ENCODE measurements around the gene CYP26B1. TPM values are rescaled to one million over a fixed set of nuclear protein-coding genes. Genes with fewer than 3 reads are reported as not detected.

The CYP26B1 gene
- total and polyA plus RNA-seq, 4 donors, result 1.1 to 4.7 (median 2.4) TPM

GRCh38 chr2:72124376-72124775 is 23.3 kb downstream of the CYP26B1 start:
- no peaks in the 10 kb centered on the region for H3K27me3 ChIP-seq (ENCODE audit: control insufficient read depth in 3 of 3, insufficient read depth in 3 of 3, low read length in 2 of 3)
- H3K4me3 ChIP-seq, result no peak overlapping the region
- WGBS, 2 donors, result 83 to 85% methylated on average over 4 of the region's 4 CpGs
- no peak for TF ChIP-seq CTCF (IDR thresholded peaks at IDR 0.05; ENCODE audit: control extremely low read depth, extremely low read depth)
- H3K36me3 ChIP-seq (ENCODE audit: control insufficient read depth in 4 of 4, insufficient read depth in 4 of 4, low read length in 4 of 4), result no peaks in the 10 kb centered on the region
- DNase-seq (no peak), ATAC-seq (ENCODE audit: insufficient read depth, low FRiP score) (no peak)
- no peaks in the 10 kb centered on the region for H3K9me3 ChIP-seq (ENCODE audit: control insufficient read depth in 4 of 4, insufficient read depth in 3 of 4, low read length in 3 of 4)
- H3K4me1 ChIP-seq (ENCODE audit: control insufficient read depth in 5 of 5, insufficient read depth in 5 of 5, low read length in 5 of 5), result no peaks in the 10 kb centered on the region
- H3K9ac ChIP-seq (ENCODE audit: insufficient read depth in 1 of 2, low read length in 2 of 2), result no peak overlapping the region
- no peak overlapping the region for H3K27ac ChIP-seq (ENCODE audit: low read depth in 1 of 2, low read length in 1 of 2)

- no peaks in the 10 kb centered on the region for H3K9me3 ChIP-seq (ENCODE audit: control insufficient read depth in 4 of 4, insufficient read depth in 3 of 4, low read length in 3 of 4)
- WGBS, 2 donors, result 73 to 75% methylated on average over 4 of the region's 4 CpGs
- no peaks in the 10 kb centered on the region for H3K36me3 ChIP-seq (ENCODE audit: control insufficient read depth in 4 of 4, insufficient read depth in 4 of 4, low read length in 4 of 4)
- no peak overlapping the region for H3K27ac ChIP-seq (ENCODE audit: low read depth in 1 of 2, low read length in 1 of 2)
- no peak for TF ChIP-seq CTCF (IDR thresholded peaks at IDR 0.05; ENCODE audit: control extremely low read depth, extremely low read depth)
- H3K4me3 ChIP-seq, result no peak overlapping the region
- no peaks in the 10 kb centered on the region for H3K27me3 ChIP-seq (ENCODE audit: control insufficient read depth in 3 of 3, insufficient read depth in 3 of 3, low read length in 2 of 3)
- no peak overlapping the region for H3K9ac ChIP-seq (ENCODE audit: insufficient read depth in 1 of 2, low read length in 2 of 2)
- H3K4me1 ChIP-seq (ENCODE audit: control insufficient read depth in 5 of 5, insufficient read depth in 5 of 5, low read length in 5 of 5), result no peaks in the 10 kb centered on the region
- DNase-seq (no peak), ATAC-seq (ENCODE audit: insufficient read depth, low FRiP score) (no peak)
Observed at GRCh38 chr2:72121153-72121552, 26.5 kb downstream of the CYP26B1 start.

GRCh38 chr2:72118951-72119350 is 28.7 kb downstream of the CYP26B1 start:
- no peak for DNase-seq
- peaks cover 0 to 2% (median 0%) of the 10 kb centered on the region in 5 donors for H3K4me1 ChIP-seq (ENCODE audit: control insufficient read depth in 5 of 5, insufficient read depth in 5 of 5, low read length in 5 of 5)
- no peak for ATAC-seq (ENCODE audit: insufficient read depth, low FRiP score)
- no peak overlapping the region for H3K4me3 ChIP-seq
- no peaks in the 10 kb centered on the region for H3K36me3 ChIP-seq (ENCODE audit: control insufficient read depth in 4 of 4, insufficient read depth in 4 of 4, low read length in 4 of 4)
- no peaks in the 10 kb centered on the region for H3K9me3 ChIP-seq (ENCODE audit: control insufficient read depth in 4 of 4, insufficient read depth in 3 of 4, low read length in 3 of 4)
- no peaks in the 10 kb centered on the region for H3K27me3 ChIP-seq (ENCODE audit: control insufficient read depth in 3 of 3, insufficient read depth in 3 of 3, low read length in 2 of 3)
- H3K9ac ChIP-seq (ENCODE audit: insufficient read depth in 1 of 2, low read length in 2 of 2), result no peak overlapping the region
- no peak overlapping the region for H3K27ac ChIP-seq (ENCODE audit: low read depth in 1 of 2, low read length in 1 of 2)
- WGBS, 2 donors, result 77 to 97% methylated on average over 6 of the region's 6 CpGs
- TF ChIP-seq CTCF (IDR thresholded peaks at IDR 0.05; ENCODE audit: control extremely low read depth, extremely low read depth), result no peak

GRCh38 chr2:72118386-72118785 is 29.3 kb downstream of the CYP26B1 start:
- Histone ChIP-seq H3K27me3 (ENCODE audit: control insufficient read depth in 3 of 3, insufficient read depth in 3 of 3, low read length in 2 of 3) (no peaks in the 10 kb centered on the region), H3K9me3 (ENCODE audit: control insufficient read depth in 4 of 4, insufficient read depth in 3 of 4, low read length in 3 of 4) (no peaks in the 10 kb centered on the region), H3K36me3 (ENCODE audit: control insufficient read depth in 4 of 4, insufficient read depth in 4 of 4, low read length in 4 of 4) (no peaks in the 10 kb centered on the region), H3K27ac (ENCODE audit: low read depth in 1 of 2, low read length in 1 of 2) (no peak overlapping the region), H3K4me3 (no peak overlapping the region), H3K4me1 (ENCODE audit: control insufficient read depth in 5 of 5, insufficient read depth in 5 of 5, low read length in 5 of 5) (peaks cover 0 to 2% (median 0%) of the 10 kb centered on the region in 5 donors), H3K9ac (ENCODE audit: insufficient read depth in 1 of 2, low read length in 2 of 2) (no peak overlapping the region)
- TF ChIP-seq CTCF (IDR thresholded peaks at IDR 0.05; ENCODE audit: control extremely low read depth, extremely low read depth), result no peak
- 94 to 96% methylated on average over 6 of the region's 6 CpGs for WGBS, 2 donors
- DNase-seq, result no peak
- ATAC-seq (ENCODE audit: insufficient read depth, low FRiP score), result no peak
